IPS-18c (cell line): Measurements from ENCODE around the gene WHAMM.
A peak's percentile ranks its signal among the peaks of the same experiment; 100 is the strongest.

Experiments used
- H3K4me3 ChIP-seq: 2 replicates; pipeline ENCODE4 v1.7.0; 2013; ENCODE audit warnings: low read depth, mild to moderate bottlenecking, low read length, moderate library complexity; ENCODE audit not compliant: insufficient read depth
- H3K9me3 ChIP-seq: one replicate; pipeline ENCODE4 v1.6.1; 2013; ENCODE audit warnings: mild to moderate bottlenecking, low read length, moderate library complexity; ENCODE audit not compliant: control insufficient read depth, insufficient read depth

The WHAMM gene

DNA sequence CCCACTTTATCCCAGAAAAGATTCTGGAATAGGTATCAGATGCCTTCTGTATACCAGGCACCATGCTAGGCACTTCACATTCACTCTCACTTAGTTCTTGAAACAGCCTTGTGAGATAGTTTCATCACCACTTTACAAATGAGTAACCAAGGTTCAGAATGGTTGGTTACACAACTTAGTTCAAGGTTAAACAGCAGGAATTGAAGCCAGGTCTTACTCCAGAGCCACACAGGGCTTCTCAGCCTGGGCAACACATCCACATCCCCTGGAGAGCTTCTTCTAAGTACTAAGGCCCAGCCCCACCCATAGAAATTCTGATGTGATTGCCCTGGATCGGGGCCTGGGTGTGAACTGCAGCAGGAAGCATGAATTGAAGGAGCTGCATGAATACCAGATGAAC, 18.6 kb downstream of the WHAMM start:
- Histone ChIP-seq H3K9me3 (no peaks in the 10 kb centered on the region), H3K4me3 (no peak overlapping the region)

DNA sequence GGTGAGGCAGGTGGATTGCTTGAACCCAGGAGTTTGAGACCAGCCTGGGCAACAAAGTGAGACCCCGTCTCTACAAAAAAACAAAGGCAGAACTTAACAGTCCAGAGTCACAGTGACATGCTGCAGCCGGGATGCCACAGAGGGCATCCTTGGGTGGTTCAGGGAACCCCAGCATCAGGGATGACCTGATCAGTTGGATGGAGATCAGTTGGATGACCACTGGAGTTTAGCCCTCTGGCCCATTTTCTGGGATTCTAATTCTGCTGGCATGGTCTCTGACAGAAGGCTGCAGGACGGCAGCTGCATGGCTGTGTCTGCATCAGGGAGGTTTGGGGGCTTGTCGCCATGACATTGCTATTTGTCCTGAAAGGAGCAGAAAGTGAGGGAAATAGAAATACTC, 19.8 kb downstream of the WHAMM start:
- no peaks in the 10 kb centered on the region for H3K9me3 ChIP-seq
- no peak overlapping the region for H3K4me3 ChIP-seq

DNA sequence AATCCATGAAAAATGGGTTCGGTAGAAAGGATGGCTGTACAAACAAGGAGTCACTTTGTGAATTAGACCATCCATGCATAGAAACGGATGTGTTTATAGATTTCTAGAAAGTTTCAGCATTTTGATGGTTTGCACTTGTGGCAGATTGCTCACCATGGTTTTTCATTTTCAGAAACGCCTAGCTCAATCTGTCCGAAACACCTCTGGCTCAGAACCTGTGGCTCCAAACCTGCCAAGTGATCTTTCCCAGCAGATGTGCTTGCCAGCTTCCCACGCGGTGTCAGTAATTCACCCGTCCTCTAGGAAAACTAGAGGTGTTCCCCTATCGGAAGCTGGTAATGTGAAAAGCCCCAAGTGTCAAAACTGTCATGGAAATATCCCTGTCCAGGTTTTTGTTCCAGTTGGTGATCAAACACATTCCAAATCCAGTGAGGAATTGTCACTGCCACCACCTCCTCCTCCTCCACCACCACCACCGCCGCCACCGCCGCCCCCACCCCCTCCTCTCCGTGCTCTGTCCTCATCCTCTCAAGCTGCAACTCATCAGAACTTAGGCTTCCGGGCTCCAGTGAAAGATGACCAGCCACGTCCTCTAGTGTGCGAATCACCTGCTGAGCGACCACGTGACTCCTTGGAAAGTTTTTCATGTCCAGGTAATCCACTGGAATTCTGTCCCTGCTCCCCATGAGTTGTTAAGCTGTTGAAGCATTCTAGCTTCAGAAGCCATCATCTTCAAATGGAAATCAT, 21.2 kb downstream of the WHAMM start:
- Histone ChIP-seq H3K4me3 (no peak overlapping the region), H3K9me3 (no peaks in the 10 kb centered on the region)

DNA sequence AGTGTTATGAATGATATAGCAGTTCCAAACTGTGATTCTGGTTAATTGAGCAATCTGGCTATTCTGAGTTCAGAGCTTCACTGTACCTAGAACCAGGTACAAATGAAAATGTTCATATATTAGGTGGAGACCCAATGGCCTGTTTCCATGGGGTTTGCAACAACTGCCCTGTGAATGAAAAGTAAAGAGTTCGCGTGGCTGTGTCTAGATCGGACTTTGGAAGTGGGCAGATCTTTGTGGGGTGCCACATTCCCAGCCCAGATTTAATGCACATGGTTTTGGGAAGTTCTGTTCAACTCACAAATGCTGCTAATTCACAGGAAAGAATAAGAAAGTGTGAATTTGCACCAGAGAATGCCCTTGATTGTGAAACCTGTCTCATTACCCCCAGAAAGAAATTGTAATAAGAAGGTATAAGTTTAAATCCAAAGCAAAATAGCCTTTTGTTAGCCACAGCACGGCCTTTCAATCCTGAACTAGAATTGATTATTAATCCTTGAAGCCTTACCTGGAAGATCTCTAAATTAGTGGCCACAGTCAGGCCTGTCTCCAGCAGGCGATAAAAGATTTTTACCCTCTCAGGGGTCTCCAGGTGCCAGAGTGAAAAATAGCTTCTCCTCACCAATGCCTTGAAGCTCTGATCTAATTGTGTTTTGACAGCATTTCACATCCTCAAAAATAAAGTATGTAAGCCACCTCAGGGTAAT, 22.6 kb downstream of the WHAMM start:
- H3K9me3 ChIP-seq: no peaks in the 10 kb centered on the region
- H3K4me3 ChIP-seq: no peak overlapping the region

DNA sequence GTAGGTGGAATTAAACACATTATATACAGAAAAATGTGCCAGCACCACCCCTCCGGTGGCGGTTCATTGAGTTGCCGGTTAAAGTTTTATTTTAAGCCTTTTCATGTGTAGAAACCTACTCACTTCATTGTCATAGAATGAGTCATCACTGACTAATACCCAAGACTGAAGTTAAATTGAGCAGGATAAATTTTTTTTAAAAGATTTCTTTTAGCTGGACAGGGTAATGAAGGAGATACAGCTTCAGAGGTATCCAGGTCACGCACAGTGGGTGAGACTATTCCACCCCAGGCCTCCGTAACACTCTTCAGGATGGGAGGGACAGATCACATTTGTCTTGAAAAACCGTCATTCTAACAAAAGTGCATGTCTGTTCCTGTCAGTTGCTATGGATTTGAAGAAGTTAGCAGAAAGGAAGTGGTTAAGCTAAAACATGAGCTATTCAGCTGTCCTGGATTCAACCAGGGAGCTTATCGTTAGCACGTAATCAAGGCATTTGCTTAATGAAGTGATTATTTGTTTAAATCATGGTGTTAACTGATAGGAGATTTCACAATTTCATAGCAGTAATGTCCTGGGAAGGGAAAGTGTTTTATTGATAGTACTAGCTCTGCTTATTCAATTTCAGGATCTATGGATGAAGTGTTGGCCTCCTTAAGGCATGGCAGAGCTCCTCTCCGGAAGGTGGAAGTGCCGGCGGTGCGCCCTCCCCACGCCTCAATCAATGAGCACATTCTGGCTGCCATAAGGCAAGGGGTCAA, 23.4 kb downstream of the WHAMM start:
- no peak overlapping the region for H3K4me3 ChIP-seq
- H3K9me3 ChIP-seq: no peaks in the 10 kb centered on the region

DNA sequence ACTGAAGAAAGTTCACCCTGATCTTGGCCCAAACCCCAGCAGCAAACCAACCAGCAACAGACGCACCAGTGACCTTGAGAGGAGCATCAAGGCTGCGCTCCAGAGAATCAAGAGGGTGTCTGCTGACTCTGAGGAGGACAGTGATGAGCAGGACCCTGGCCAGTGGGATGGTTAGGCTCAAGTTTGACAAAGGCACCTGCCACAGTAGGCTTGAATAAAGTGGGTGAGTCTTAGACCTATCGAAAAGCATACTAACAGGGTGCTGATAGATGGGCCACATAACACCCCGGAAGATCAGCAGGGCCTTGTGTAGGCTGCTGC, 23.9 kb downstream of the WHAMM start:
- Histone ChIP-seq H3K9me3 (no peaks in the 10 kb centered on the region), H3K4me3 (no peak overlapping the region)

DNA sequence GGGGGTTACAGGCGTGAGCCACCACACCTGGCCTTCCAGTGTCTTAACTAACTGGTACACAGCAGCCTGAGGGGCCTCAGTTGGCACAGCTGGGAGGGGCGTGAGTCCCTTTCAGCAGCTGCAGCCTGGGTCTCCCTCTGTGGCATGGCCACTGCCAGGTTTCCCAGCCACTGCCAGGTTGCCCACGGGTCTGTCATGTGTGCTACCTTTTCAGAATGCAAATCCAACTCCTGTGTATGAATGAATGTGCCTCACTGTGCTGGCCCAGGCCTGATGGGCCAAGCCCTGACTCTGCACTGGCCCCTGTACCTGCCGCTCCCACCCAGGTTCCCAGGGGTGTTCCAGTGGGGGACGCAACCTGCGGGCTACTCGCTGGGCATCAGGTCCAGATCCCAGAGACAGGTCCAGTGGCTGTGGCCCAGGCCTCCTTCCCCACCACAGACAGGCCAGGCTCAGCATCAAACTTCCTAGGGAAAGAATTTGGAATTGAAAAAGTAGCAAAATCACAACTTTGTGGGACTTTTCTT, 26.0 kb downstream of the WHAMM start:
- Histone ChIP-seq H3K4me3 (no peak overlapping the region), H3K9me3 (no peaks in the 10 kb centered on the region)

DNA sequence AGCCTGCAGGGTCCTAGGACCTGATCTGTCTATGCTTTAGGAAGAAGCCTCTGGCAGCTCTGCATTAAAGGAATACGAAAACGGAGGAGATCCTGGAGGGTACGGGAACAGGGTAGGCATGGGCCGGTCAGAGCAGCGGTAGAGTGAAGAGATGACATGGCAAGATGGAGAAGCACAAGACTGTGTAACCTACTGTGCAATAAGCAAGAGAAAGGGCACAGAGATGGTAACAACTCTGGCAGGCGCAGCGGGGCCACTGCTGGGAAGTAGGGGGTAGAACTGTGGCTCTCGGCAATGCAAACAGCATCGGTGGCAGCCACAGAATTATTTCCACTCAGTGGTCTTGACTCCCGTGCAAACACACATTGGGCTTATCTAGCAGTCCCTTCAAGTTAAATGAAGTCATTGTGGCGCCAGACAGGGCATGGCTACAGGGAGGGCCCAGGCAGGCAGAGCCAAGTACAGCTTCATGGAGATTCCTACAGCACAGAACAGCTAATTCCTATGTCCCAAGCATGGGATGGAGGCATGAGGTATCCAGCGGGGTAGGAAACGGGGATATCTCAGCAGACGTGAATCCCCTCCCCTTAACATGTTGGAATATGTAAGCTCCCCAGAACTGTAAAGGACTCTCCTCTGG, 28.8 kb downstream of the WHAMM start:
- H3K9me3 ChIP-seq: no peaks in the 10 kb centered on the region

DNA sequence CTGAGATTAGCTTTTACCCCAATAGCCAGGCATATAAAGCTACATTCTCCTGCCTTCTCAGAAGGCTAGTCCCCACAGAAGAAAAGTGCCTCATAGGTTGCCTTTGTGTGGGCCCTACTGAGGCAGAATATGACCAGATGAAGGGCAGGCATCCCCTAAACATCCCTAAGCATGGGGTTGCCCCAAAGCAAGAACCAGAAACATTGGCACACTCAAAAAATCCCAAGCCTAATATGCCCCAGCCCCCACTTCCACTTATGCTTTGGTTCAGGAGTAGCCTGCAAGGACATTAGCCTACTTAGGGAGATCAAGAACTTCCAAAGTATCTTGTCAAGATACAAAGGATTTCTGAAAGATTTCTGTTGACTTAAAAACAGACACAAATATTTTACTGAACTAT, 29.7 kb downstream of the WHAMM start:
- Histone ChIP-seq H3K9me3 (no peaks in the 10 kb centered on the region), H3K4me3 (no peak overlapping the region)

More for the DNA sequence above, 28.8 kb downstream of the WHAMM start:
- H3K4me3 ChIP-seq: no peak overlapping the region

DNA sequence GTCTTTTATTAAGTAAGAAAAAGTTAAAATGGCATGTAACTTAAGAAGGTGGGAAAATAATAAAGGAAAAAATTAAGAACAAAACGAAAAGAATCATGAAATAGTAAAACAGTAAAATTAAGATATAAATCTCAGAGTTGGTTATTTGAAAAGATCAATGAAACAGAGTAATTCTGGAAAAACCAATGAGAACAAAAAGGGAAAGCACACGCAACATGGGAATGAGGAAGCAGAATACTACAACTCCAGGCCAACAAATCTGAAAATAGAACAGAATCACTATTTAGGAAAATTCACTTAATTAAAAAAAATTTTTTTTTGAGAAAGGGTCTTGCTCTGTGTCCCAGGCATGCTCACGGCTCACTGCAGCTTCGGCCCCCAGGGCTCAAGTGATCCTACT, 30.7 kb downstream of the WHAMM start:
- no peak overlapping the region for H3K4me3 ChIP-seq
- no peaks in the 10 kb centered on the region for H3K9me3 ChIP-seq

DNA sequence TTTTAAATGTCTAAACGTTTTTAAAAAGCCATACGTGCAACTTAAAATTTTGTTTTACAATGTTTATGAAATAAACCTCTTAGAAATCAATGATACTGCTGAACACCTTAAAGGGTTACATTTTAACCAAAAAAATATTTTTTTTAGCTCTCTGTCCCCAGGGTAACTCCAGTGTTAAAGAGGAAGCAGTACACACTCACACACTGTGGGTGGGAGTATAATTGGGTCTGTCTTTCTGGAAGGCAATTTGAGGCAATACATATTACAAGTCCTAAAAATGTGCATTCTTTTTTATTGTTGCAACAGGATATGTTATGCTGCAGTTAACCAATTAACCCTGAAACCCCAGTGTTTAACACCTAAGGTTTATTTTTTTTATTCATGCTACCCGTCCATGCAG, 34.1 kb downstream of the WHAMM start:
- Histone ChIP-seq H3K4me3 (no peak overlapping the region), H3K9me3 (no peaks in the 10 kb centered on the region)

DNA sequence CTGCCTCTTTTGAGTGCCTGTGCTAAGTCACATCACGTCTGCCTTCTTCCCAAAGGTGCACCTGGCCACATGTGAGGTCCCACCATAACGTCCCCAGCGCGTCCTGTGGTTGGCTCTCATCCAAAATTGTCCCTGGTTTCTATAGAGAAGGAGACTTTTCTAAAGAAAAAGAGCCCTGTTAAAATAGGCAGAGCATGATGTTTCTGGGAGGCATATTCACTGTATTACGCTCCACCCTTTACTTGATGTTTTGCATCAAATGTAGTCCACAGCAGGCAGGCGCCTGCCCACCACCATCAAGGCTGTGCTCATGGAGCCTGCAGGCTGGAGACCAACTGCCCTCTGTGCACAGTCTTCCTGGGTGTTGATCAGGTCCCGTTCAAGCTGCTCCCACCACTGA, 36.3 kb downstream of the WHAMM start:
- Histone ChIP-seq H3K9me3 (no peaks in the 10 kb centered on the region), H3K4me3 (no peak overlapping the region)

DNA sequence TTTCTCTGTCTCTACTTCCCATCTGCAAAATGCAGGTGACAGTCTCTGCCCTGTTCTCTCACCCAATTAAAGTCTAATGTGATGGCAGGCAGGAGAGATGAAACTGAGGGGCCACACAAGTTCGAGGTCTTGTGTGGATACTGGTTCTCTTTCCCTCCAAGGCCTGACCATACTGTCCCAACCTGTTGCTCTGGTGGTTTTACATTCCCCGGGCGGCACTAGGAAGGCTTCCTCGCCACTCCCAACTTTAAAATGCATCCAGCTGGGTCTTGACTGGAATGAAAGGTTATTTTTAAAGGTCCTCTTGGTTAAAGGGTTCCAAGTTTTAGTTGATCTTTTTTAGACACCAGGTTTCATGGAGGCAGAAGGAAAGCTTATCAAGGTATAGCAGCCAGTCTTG, 37.2 kb downstream of the WHAMM start:
- Histone ChIP-seq H3K9me3 (no peaks in the 10 kb centered on the region), H3K4me3 (no peak overlapping the region)

DNA sequence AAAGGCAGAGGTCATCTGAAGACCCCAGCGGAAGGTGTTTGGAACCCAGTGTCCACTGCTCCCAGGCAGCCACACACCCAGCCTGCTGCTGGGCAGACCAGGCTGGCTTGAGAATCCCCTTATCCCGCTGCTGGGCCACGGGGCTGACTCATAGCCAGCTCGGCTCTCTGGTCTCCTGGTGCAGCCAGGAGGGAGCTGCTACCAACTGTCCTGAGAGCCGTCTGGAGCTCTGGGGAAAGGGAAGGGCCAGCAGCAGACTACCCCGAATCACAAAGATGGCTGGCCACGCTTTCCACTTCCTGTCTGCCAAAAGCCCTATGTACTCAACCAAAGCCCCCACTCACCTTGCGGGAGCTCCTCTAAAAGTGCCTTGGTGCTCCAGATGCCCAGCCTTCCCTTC, 38.3 kb downstream of the WHAMM start:
- no peak overlapping the region for H3K4me3 ChIP-seq
- no peaks in the 10 kb centered on the region for H3K9me3 ChIP-seq

DNA sequence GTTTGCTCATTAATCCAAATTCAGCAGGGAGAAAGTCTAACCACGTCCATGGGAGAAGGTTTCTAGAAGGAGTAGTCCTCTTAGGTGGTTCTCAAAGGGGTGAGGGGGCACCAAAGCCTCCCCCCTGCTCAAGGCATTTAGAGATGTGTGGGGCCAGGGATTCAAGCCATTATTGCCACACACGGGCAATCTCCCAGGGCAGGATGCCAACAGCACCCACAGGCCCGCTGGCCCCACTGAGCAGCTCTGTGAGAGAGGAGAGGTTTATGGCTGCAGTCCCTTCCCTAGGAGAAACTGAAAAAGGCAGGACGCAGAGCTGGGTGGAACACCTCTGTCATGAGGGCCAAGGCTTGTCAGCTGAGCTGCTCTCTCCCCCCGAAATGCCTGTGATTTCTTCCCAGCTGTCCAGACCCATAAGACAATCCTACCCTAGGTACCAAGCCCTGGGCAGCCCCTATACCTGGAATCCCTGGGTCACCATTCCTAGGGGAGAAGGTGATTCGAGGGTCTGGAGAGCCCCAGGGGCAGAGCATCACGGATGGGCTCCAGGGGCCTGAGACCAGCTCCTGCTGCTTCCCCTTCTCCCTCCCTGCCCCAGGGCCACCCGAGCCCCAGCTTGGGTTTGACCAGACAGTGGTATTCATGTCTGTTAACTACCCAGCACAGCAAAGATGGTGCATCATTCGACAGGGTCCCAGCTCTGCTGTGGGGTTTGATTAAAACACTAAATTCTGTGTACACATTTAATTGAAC, 39.0 kb downstream of the WHAMM start:
- no peak overlapping the region for H3K4me3 ChIP-seq
- no peaks in the 10 kb centered on the region for H3K9me3 ChIP-seq

DNA sequence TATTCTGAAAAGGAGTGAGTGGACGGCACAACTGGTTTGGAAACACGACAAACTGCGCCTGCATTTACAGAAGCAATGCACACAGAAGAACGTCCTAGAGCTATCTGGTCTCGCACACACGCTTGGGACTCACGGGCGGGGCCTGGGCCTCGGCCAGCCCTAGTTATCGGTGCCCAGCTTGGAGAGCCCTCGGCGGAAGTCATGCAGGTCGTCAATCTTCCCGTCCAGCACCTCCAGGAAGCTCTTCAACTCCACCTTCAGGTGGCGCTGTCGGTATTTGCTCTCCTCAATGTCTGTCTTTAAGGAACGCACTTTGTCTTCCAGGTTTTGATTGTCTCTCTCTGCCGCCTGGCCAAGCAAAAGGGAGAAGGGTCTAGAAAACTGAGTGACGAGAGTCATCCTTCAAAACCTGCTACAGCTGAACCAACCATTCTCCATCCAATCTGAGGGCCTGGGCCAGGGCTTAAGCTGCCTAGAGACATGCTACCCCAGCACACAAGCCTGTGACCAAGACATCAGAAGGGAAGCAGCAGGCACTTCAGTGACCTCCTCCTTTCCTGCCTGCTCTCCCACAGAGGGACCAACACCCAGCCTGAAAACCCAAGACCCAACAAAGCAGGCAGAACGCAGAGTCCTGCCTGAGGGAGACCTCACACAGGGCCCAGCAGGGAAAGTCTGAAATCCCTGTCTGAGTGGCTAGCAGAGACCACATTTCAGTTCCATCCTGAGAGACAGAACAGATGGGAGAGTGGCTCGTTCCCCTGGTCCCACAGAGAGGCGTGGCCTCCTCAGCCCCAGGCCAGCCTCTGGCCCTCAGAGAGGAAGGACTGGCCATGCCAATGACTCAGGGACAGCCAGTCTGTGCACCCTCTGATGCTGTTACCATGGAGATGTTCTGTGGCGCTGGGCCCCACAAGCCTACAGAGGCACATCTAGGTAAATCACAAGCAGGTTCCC, 40.4 kb downstream of the WHAMM start:
- H3K9me3 ChIP-seq: no peaks in the 10 kb centered on the region

More for the DNA sequence above, 40.4 kb downstream of the WHAMM start:
- peak overlapping the region; percentile 20; the same call in 1 of the 2 replicates for H3K4me3 ChIP-seq
